T-helper 1 cell treated with Interleukin-12 subunit alpha and Interleukin-12 subunit beta and Interleukin-4 antibody, amounts not matched to agents 30 μg/mL and 1 μg/mL, for 36 hours (primary cell): Measurements from ENCODE around the gene HTR2B.

ENCODE experiments used
- H3K27ac Mint-ChIP-seq: one replicate; pipeline ENCODE4 v1.8.0; 2021; ENCODE audit warnings: mild to moderate bottlenecking, mixed read lengths
- H3K27me3 Mint-ChIP-seq: one replicate; pipeline ENCODE4 v1.8.0; 2021; ENCODE audit warnings: low read depth, mixed read lengths
- H3K36me3 Mint-ChIP-seq: one replicate; pipeline ENCODE4 v1.8.0; 2021; ENCODE audit warnings: low read depth, mixed read lengths
- H3K4me1 Mint-ChIP-seq: one replicate; pipeline ENCODE4 v1.8.0; 2021; ENCODE audit warnings: low read depth, mixed read lengths
- H3K4me3 Mint-ChIP-seq: one replicate; pipeline ENCODE4 v1.8.0; 2021; ENCODE audit warnings: mild to moderate bottlenecking, moderate library complexity, mixed read lengths
- H3K9me3 Mint-ChIP-seq: one replicate; pipeline ENCODE4 v1.8.0; 2021; ENCODE audit warnings: mixed read lengths

The HTR2B gene

GRCh38 chr2:231124838-231125568, at the start of gene HTR2B:
HTR2B (minus strand) TSS chr2:231125042; CDS start chr2:231123764, 1,278 bp downstream.
- H3K4me1 Mint-ChIP-seq = peaks cover 16% of the 10 kb centered on the region
- H3K27me3 Mint-ChIP-seq = no peaks in the 10 kb centered on the region
- H3K4me3 Mint-ChIP-seq = no peak within 1 kb of the TSS
- no peak within 1 kb of the TSS for H3K27ac Mint-ChIP-seq
- H3K36me3 Mint-ChIP-seq = no peaks in the 10 kb centered on the region
- H3K9me3 Mint-ChIP-seq = no peaks in the 10 kb centered on the region

GRCh38 chr2:231174211-231174651, 49.4 kb upstream of the HTR2B start:
- peaks cover 32% of the 10 kb centered on the region for H3K36me3 Mint-ChIP-seq
- no peaks in the 10 kb centered on the region for H3K9me3 Mint-ChIP-seq

GRCh38 chr2:231172025-231172424, 47.2 kb upstream of the HTR2B start:
- Mint-ChIP-seq H3K27ac (no peak overlapping the region), H3K9me3 (no peaks in the 10 kb centered on the region), H3K36me3 (peaks cover 38% of the 10 kb centered on the region)

More at GRCh38 chr2:231174211-231174651, 49.4 kb upstream of the HTR2B start:
- no peaks in the 10 kb centered on the region for H3K27me3 Mint-ChIP-seq
- H3K4me3 Mint-ChIP-seq = no peak overlapping the region
- H3K4me1 Mint-ChIP-seq = no peaks in the 10 kb centered on the region
- H3K27ac Mint-ChIP-seq = no peak overlapping the region

GRCh38 chr2:231170055-231170454, 45.2 kb upstream of the HTR2B start:
- Mint-ChIP-seq H3K27ac (no peak overlapping the region), H3K36me3 (peaks cover 32% of the 10 kb centered on the region), H3K4me3 (no peak overlapping the region), H3K9me3 (no peaks in the 10 kb centered on the region), H3K27me3 (no peaks in the 10 kb centered on the region), H3K4me1 (peaks cover 5% of the 10 kb centered on the region)

More at GRCh38 chr2:231172025-231172424, 47.2 kb upstream of the HTR2B start:
- peaks cover 5% of the 10 kb centered on the region for H3K4me1 Mint-ChIP-seq
- no peak overlapping the region for H3K4me3 Mint-ChIP-seq
- no peaks in the 10 kb centered on the region for H3K27me3 Mint-ChIP-seq

GRCh38 chr2:231169488-231169887, 44.6 kb upstream of the HTR2B start:
- Mint-ChIP-seq H3K4me1 (peaks cover 5% of the 10 kb centered on the region), H3K9me3 (no peaks in the 10 kb centered on the region), H3K4me3 (no peak overlapping the region), H3K36me3 (peaks cover 30% of the 10 kb centered on the region), H3K27me3 (no peaks in the 10 kb centered on the region), H3K27ac (no peak overlapping the region)

GRCh38 chr2:231168460-231169139, 43.8 kb upstream of the HTR2B start:
- H3K27ac Mint-ChIP-seq = no peak overlapping the region
- no peaks in the 10 kb centered on the region for H3K9me3 Mint-ChIP-seq
- no peaks in the 10 kb centered on the region for H3K27me3 Mint-ChIP-seq
- H3K4me1 Mint-ChIP-seq = peaks cover 5% of the 10 kb centered on the region
- H3K36me3 Mint-ChIP-seq = peaks cover 27% of the 10 kb centered on the region
- no peak overlapping the region for H3K4me3 Mint-ChIP-seq

- Mint-ChIP-seq H3K4me1 (peaks cover 5% of the 10 kb centered on the region), H3K9me3 (no peaks in the 10 kb centered on the region), H3K27me3 (no peaks in the 10 kb centered on the region), H3K27ac (no peak overlapping the region), H3K4me3 (no peak overlapping the region), H3K36me3 (peaks cover 27% of the 10 kb centered on the region)
Measured at GRCh38 chr2:231167745-231168459, 43.1 kb upstream of the HTR2B start.

- H3K9me3 Mint-ChIP-seq = no peaks in the 10 kb centered on the region
- no peak overlapping the region for H3K4me3 Mint-ChIP-seq
- peaks cover 17% of the 10 kb centered on the region for H3K4me1 Mint-ChIP-seq
- no peak overlapping the region for H3K27ac Mint-ChIP-seq
- H3K36me3 Mint-ChIP-seq = peaks cover 23% of the 10 kb centered on the region
- no peaks in the 10 kb centered on the region for H3K27me3 Mint-ChIP-seq
Measured at GRCh38 chr2:231163414-231164095, 38.7 kb upstream of the HTR2B start.

GRCh38 chr2:231163011-231163410, 38.2 kb upstream of the HTR2B start:
- Mint-ChIP-seq H3K4me1 (peaks cover 12% of the 10 kb centered on the region), H3K9me3 (no peaks in the 10 kb centered on the region), H3K27me3 (no peaks in the 10 kb centered on the region), H3K36me3 (peaks cover 19% of the 10 kb centered on the region), H3K4me3 (no peak overlapping the region), H3K27ac (no peak overlapping the region)

GRCh38 chr2:231161877-231162329, 37.1 kb upstream of the HTR2B start:
- Mint-ChIP-seq H3K9me3 (no peaks in the 10 kb centered on the region), H3K4me3 (no peak overlapping the region), H3K27ac (no peak overlapping the region), H3K4me1 (peaks cover 12% of the 10 kb centered on the region), H3K36me3 (peaks cover 14% of the 10 kb centered on the region), H3K27me3 (no peaks in the 10 kb centered on the region)

GRCh38 chr2:231161252-231161839, 36.5 kb upstream of the HTR2B start:
- Mint-ChIP-seq H3K4me1 (peaks cover 12% of the 10 kb centered on the region), H3K36me3 (peaks cover 12% of the 10 kb centered on the region), H3K27ac (no peak overlapping the region), H3K27me3 (no peaks in the 10 kb centered on the region), H3K9me3 (no peaks in the 10 kb centered on the region), H3K4me3 (no peak overlapping the region)

GRCh38 chr2:231160701-231161100, 35.9 kb upstream of the HTR2B start:
- Mint-ChIP-seq H3K27me3 (no peaks in the 10 kb centered on the region), H3K36me3 (peaks cover 12% of the 10 kb centered on the region), H3K4me3 (no peak overlapping the region), H3K9me3 (no peaks in the 10 kb centered on the region), H3K27ac (no peak overlapping the region), H3K4me1 (peaks cover 12% of the 10 kb centered on the region)

- Mint-ChIP-seq H3K4me3 (no peak overlapping the region), H3K36me3 (peaks cover 14% of the 10 kb centered on the region), H3K27me3 (no peaks in the 10 kb centered on the region), H3K4me1 (peaks cover 12% of the 10 kb centered on the region), H3K27ac (no peak overlapping the region), H3K9me3 (no peaks in the 10 kb centered on the region)
Measured at GRCh38 chr2:231159306-231159705, 34.5 kb upstream of the HTR2B start.
